ENCODE measurements around the gene PHEX. TPM values are rescaled to one million over a fixed set of nuclear protein-coding genes. Genes with fewer than 3 reads are reported as not detected.

PHEX gene
- total RNA-seq, 2 donors from 2014 or later: 0.93 to 1.5 TPM

- no peak overlapping the region for H3K27ac Mint-ChIP-seq
- no peaks in the 10 kb centered on the region for H3K9me3 Mint-ChIP-seq
- no peak for ATAC-seq
- DNase-seq (ENCODE audit: low spot score in 2 of 2): no peak
- no peaks in the 10 kb centered on the region for H3K36me3 Mint-ChIP-seq
These were observed 41.8 kb downstream of the PHEX start for GRCh38 chrX:22073928-22074327.

GRCh38 chrX:22078117-22078516, 46.0 kb downstream of the PHEX start:
- ATAC-seq (peak in 1 of 2 donors; percentile 46), DNase-seq (ENCODE audit: low spot score in 2 of 2) (no peak)
- Mint-ChIP-seq H3K27ac (peak overlapping the region in 1 of 2 donors; percentile 74), H3K9me3 (no peaks in the 10 kb centered on the region), H3K36me3 (peaks cover 0 to 8% of the 10 kb centered on the region in 2 donors)

- ATAC-seq: peak in 1 of 2 donors; percentile 44
- Mint-ChIP-seq H3K27ac (no peak overlapping the region), H3K36me3 (peaks cover 0 to 8% of the 10 kb centered on the region in 2 donors), H3K9me3 (no peaks in the 10 kb centered on the region)
- DNase-seq (ENCODE audit: low spot score in 2 of 2): peak in 1 of 2 donors; percentile 40
These were observed 49.5 kb downstream of the PHEX start for GRCh38 chrX:22081475-22082092.

- no peak overlapping the region for H3K27ac Mint-ChIP-seq
- H3K36me3 Mint-ChIP-seq: peaks cover 4 to 12% of the 10 kb centered on the region in 2 donors
- H3K9me3 Mint-ChIP-seq: peaks cover 0 to 4% of the 10 kb centered on the region in 2 donors
- DNase-seq (ENCODE audit: low spot score in 2 of 2) (no peak), ATAC-seq (no peak)
These were observed 53.9 kb downstream of the PHEX start for GRCh38 chrX:22086003-22086402.

- no peak for ATAC-seq
- Mint-ChIP-seq H3K36me3 (peaks cover 10 to 15% of the 10 kb centered on the region in 2 donors), H3K27ac (no peak overlapping the region)
These were observed 55.0 kb downstream of the PHEX start for GRCh38 chrX:22087011-22087557.

GRCh38 chrX:22088326-22088725, 56.2 kb downstream of the PHEX start:
- peaks cover 10 to 15% of the 10 kb centered on the region in 2 donors for H3K36me3 Mint-ChIP-seq
- peak in 1 of 2 donors; percentile 48 for ATAC-seq

More at GRCh38 chrX:22087011-22087557, 55.0 kb downstream of the PHEX start:
- DNase-seq (ENCODE audit: low spot score in 2 of 2): no peak
- H3K9me3 Mint-ChIP-seq: peaks cover 4% of the 10 kb centered on the region in 2 donors

GRCh38 chrX:22090181-22090580, 58.1 kb downstream of the PHEX start:
- Mint-ChIP-seq H3K27ac (peak overlapping the region in 1 of 2 donors; percentile 41), H3K9me3 (peaks cover 4% of the 10 kb centered on the region in 2 donors), H3K36me3 (peaks cover 10 to 15% of the 10 kb centered on the region in 2 donors)
- ATAC-seq (no peak), DNase-seq (ENCODE audit: low spot score in 2 of 2) (no peak)

More at GRCh38 chrX:22088326-22088725, 56.2 kb downstream of the PHEX start:
- Mint-ChIP-seq H3K27ac (peak overlapping the region in 1 of 2 donors; percentile 65), H3K9me3 (peaks cover 4% of the 10 kb centered on the region in 2 donors)
- DNase-seq (ENCODE audit: low spot score in 2 of 2): no peak

GRCh38 chrX:22093550-22093949, 61.4 kb downstream of the PHEX start:
- Mint-ChIP-seq H3K9me3 (peaks cover 3 to 11% of the 10 kb centered on the region in 2 donors), H3K36me3 (peaks cover 11 to 23% of the 10 kb centered on the region in 2 donors), H3K27ac (no peak overlapping the region)
- ATAC-seq: no peak
- DNase-seq (ENCODE audit: low spot score in 2 of 2): no peak

- ATAC-seq (no peak), DNase-seq (ENCODE audit: low spot score in 2 of 2) (no peak)
- Mint-ChIP-seq H3K9me3 (peaks cover 3 to 11% of the 10 kb centered on the region in 2 donors), H3K36me3 (peaks cover 11 to 23% of the 10 kb centered on the region in 2 donors), H3K27ac (no peak overlapping the region)
These were observed 63.2 kb downstream of the PHEX start for GRCh38 chrX:22095286-22095685.

GRCh38 chrX:22095856-22096255, 63.7 kb downstream of the PHEX start:
- DNase-seq (ENCODE audit: low spot score in 2 of 2) (no peak), ATAC-seq (no peak)
- Mint-ChIP-seq H3K27ac (peak overlapping the region in 1 of 2 donors; percentile 86), H3K36me3 (peaks cover 11 to 23% of the 10 kb centered on the region in 2 donors), H3K9me3 (peaks cover 3 to 11% of the 10 kb centered on the region in 2 donors)

GRCh38 chrX:22097012-22097694, 65.0 kb downstream of the PHEX start:
- no peak overlapping the region for H3K27ac Mint-ChIP-seq
- DNase-seq (ENCODE audit: low spot score in 2 of 2) (no peak), ATAC-seq (no peak)
- peaks cover 3 to 7% of the 10 kb centered on the region in 2 donors for H3K9me3 Mint-ChIP-seq
- H3K36me3 Mint-ChIP-seq: peaks cover 5 to 14% of the 10 kb centered on the region in 2 donors

GRCh38 chrX:22105231-22105630, 73.1 kb downstream of the PHEX start:
- peaks cover 0 to 10% of the 10 kb centered on the region in 2 donors for H3K36me3 Mint-ChIP-seq

GRCh38 chrX:22105971-22106370, 73.8 kb downstream of the PHEX start:
- Mint-ChIP-seq H3K9me3 (no peaks in the 10 kb centered on the region), H3K36me3 (peaks cover 0 to 10% of the 10 kb centered on the region in 2 donors), H3K27ac (no peak overlapping the region)
- ATAC-seq (no peak), DNase-seq (ENCODE audit: low spot score in 2 of 2) (no peak)

More at GRCh38 chrX:22105231-22105630, 73.1 kb downstream of the PHEX start:
- H3K9me3 Mint-ChIP-seq: no peaks in the 10 kb centered on the region
- no peak for ATAC-seq
- no peak for DNase-seq (ENCODE audit: low spot score in 2 of 2)
- H3K27ac Mint-ChIP-seq: no peak overlapping the region

- Mint-ChIP-seq H3K27ac (no peak overlapping the region), H3K36me3 (peaks cover 0 to 2% of the 10 kb centered on the region in 2 donors), H3K9me3 (no peaks in the 10 kb centered on the region)
- DNase-seq (ENCODE audit: low spot score in 2 of 2): no peak
- no peak for ATAC-seq
These were observed 77.3 kb downstream of the PHEX start for GRCh38 chrX:22109442-22109841.

- H3K27ac Mint-ChIP-seq: no peak overlapping the region
- DNase-seq (ENCODE audit: low spot score in 2 of 2) (no peak), ATAC-seq (peak in 1 of 2 donors; percentile 70)
- no peaks in the 10 kb centered on the region for H3K36me3 Mint-ChIP-seq
- no peaks in the 10 kb centered on the region for H3K9me3 Mint-ChIP-seq
These were observed 78.8 kb downstream of the PHEX start for GRCh38 chrX:22110729-22111494.

- Mint-ChIP-seq H3K27ac (no peak overlapping the region), H3K9me3 (no peaks in the 10 kb centered on the region), H3K36me3 (no peaks in the 10 kb centered on the region)
- no peak for DNase-seq (ENCODE audit: low spot score in 2 of 2)
- no peak for ATAC-seq
These were observed 84.8 kb downstream of the PHEX start for GRCh38 chrX:22116605-22117546.
